B cell (primary cell): ENCODE measurements around the gene SLC22A15. TPM values are rescaled to one million over a fixed set of nuclear protein-coding genes. Genes with fewer than 3 reads are reported as not detected.
A peak's percentile ranks its signal among the peaks of the same experiment; 100 is the strongest.

Source experiments
- ATAC-seq: fragments of 200-7000 bp; cut with Tn5 transposase; one replicate; pipeline ENCODE4 v1.10.0; 2021; ENCODE audit warnings: low read depth, mild to moderate bottlenecking, moderate number of reproducible peaks, moderate library complexity
- CTCF ChIA-PET: fragments of 350-600 bp; sonication (Branson Sonifier 250); formaldehyde crosslinking; loops from one replicate; lab custom pipeline; 2021; ENCODE audit warnings: antibody characterized with exemption, inconsistent platforms; lab: Charles Lee
- POLR2A ChIA-PET: fragments of 350-600 bp; sonication (Branson Sonifier 250); formaldehyde crosslinking; loops from one replicate; lab custom pipeline; 2021; ENCODE audit warnings: antibody characterized with exemption; lab: Charles Lee
- DNase-seq: peaks from one replicate; pipeline ENCODE4 v3.0.0; 2013
- H2AFZ ChIP-seq: 2 replicates; pipeline ENCODE4 v1.6.1; 2012; ENCODE audit warnings: mild to moderate bottlenecking, low read depth, low read length; ENCODE audit not compliant: insufficient read depth, poor library complexity, severe bottlenecking
- H3K27ac ChIP-seq, 2 donors: 1 replicate in 1 of 2; 2 replicates in 1 of 2; pipeline ENCODE4 v1.5.1; 2012 to 2013; ENCODE audit warnings: low read length in 2 of 2, mild to moderate bottlenecking in 2 of 2, moderate library complexity in 1 of 2
- H3K27me3 ChIP-seq, 4 experiments: fragments of 200-600 bp in 1 of 4; sonication (generic) in 1 of 4; replicated peaks in 1 of 4; 1 replicate in 2 of 4; 2 replicates in 2 of 4; pipeline versions ENCODE4 v1.6.1 to v1.7.0; 2013 to 2016; ENCODE audit warnings: low read length in 3 of 4, mild to moderate bottlenecking in 2 of 4, mixed read lengths in 1 of 4, moderate library complexity in 1 of 4; ENCODE audit not compliant: insufficient read depth in 4 of 4, control insufficient read depth in 3 of 4; ENCODE audit errors: control extremely low read depth in 1 of 4
- H3K36me3 ChIP-seq, 2 experiments: replicated peaks in 1 of 2; 1 replicate in 1 of 2; 2 replicates in 1 of 2; pipeline versions ENCODE4 v1.6.1 to v1.7.1; 2013; ENCODE audit warnings: low read length in 1 of 2; ENCODE audit not compliant: insufficient read depth in 2 of 2, control insufficient read depth in 1 of 2; ENCODE audit errors: control extremely low read depth in 1 of 2, extremely low read depth in 1 of 2
- H3K4me1 ChIP-seq, 2 donors: fragments of 200-600 bp in 1 of 2; sonication (generic) in 1 of 2; 1 replicate in 1 of 2; 2 replicates in 1 of 2; pipeline versions ENCODE4 v1.5.1 to v1.6.1; 2013 to 2017; ENCODE audit warnings: low read length in 2 of 2; ENCODE audit not compliant: control insufficient read depth in 2 of 2, insufficient read depth in 2 of 2
- H3K4me2 ChIP-seq: replicated peaks from 2 replicates; pipeline ENCODE3; 2012; ENCODE audit warnings: mild to moderate bottlenecking, low read depth, low read length; ENCODE audit not compliant: poor library complexity, severe bottlenecking
- H3K4me3 ChIP-seq, 5 experiments: fragments of 200-600 bp in 1 of 5; sonication (generic) in 1 of 5; 1 replicate in 3 of 5; 2 replicates in 2 of 5; pipeline versions ENCODE4 v1.5.1 to v1.7.0; 2011 to 2016; ENCODE audit warnings: low read length in 4 of 5, mild to moderate bottlenecking in 4 of 5, low read depth in 2 of 5, control low read depth in 1 of 5, moderate library complexity in 1 of 5; ENCODE audit not compliant: insufficient read depth in 1 of 5; ENCODE audit errors: control extremely low read depth in 1 of 5, extremely low read depth in 1 of 5
- H3K79me2 ChIP-seq: fragments of 200-600 bp; sonication (generic); one replicate; pipeline ENCODE4 v1.6.0; 2016; ENCODE audit warnings: low read length; ENCODE audit not compliant: control insufficient read depth, insufficient read depth
- H3K9ac ChIP-seq: fragments of 200-600 bp; sonication (generic); 2 replicates; pipeline ENCODE4 v1.6.1; 2017; ENCODE audit warnings: mild to moderate bottlenecking, low read length, moderate library complexity
- H3K9me3 ChIP-seq, 3 donors: one replicate each; pipeline versions ENCODE4 v1.6.1 to v1.7.1; 2013; ENCODE audit warnings: low read length in 2 of 3; ENCODE audit not compliant: control insufficient read depth in 2 of 3, insufficient read depth in 1 of 3; ENCODE audit errors: control extremely low read depth in 1 of 3
- H4K20me1 ChIP-seq: 2 replicates; pipeline ENCODE4 v1.6.0; 2012; ENCODE audit warnings: mild to moderate bottlenecking, low read length; ENCODE audit not compliant: insufficient read depth, control insufficient read depth, poor library complexity, severe bottlenecking
- H3K27ac Mint-ChIP-seq: one replicate; pipeline ENCODE4 v1.8.0; 2021; ENCODE audit warnings: mixed read lengths
- H3K27me3 Mint-ChIP-seq: one replicate; pipeline ENCODE4 v1.8.0; 2021; ENCODE audit warnings: mixed read lengths
- H3K4me1 Mint-ChIP-seq: one replicate; pipeline ENCODE4 v1.8.0; 2021; ENCODE audit warnings: mixed read lengths
- H3K4me3 Mint-ChIP-seq: one replicate; pipeline ENCODE4 v1.8.0; 2021; ENCODE audit warnings: mixed read lengths
- H3K9me3 Mint-ChIP-seq: one replicate; pipeline ENCODE4 v1.8.0; 2022; ENCODE audit warnings: mixed read lengths; ENCODE audit not compliant: insufficient read depth
- EZH2 ChIP-seq: IDR thresholded peaks from 2 replicates; pipeline ENCODE4 v1.6.1; 2012; ENCODE audit warnings: borderline replicate concordance, low read depth, mild to moderate bottlenecking, moderate library complexity, low read length; ENCODE audit not compliant: insufficient read depth, poor library complexity, severe bottlenecking
- WGBS: methylation state at CpG from one replicate; pipeline ENCODE4 v1.1.5; 2013; ENCODE audit warnings: missing lambda C conversion rate; ENCODE audit not compliant: insufficient coverage; 5-methylcytosine and 5-hydroxymethylcytosine counted together
- intact Hi-C: fragments of 100-400 bp; cut with micrococcal nuclease; formaldehyde crosslinking; loops from one replicate; pipeline ENCODE4 v1.10.0; 2022
- polyA plus RNA-seq: library from polyadenylated mRNA; depleted of rRNA; stranded (reverse); fragments of >200 nt; gene quantifications from 2 replicates; pipeline ENCODE4 v1.2.3, GENCODE V29; 2012
- total RNA-seq, 2 donors: library from RNA; stranded (reverse); fragments of 120-200 nt in 1 of 2; gene quantifications; 1 replicate in 1 of 2; 2 replicates in 1 of 2; pipeline versions ENCODE4 v1.2.3 to v1.2.4, GENCODE V29; 2013 to 2022
- TF ChIP-seq, protein P1 (sequence below): fragments of 200-600 bp; IDR thresholded peaks from one replicate; pipeline ENCODE4 v1.8.0; 2022; ENCODE audit warnings: antibody characterized with exemption, mild to moderate bottlenecking

Gene SLC22A15
- total and polyA plus RNA-seq, 2 donors (not counting 1 experiment from before 2014, with no cell fraction given), result 3.9 to 7.5 TPM

DNA sequence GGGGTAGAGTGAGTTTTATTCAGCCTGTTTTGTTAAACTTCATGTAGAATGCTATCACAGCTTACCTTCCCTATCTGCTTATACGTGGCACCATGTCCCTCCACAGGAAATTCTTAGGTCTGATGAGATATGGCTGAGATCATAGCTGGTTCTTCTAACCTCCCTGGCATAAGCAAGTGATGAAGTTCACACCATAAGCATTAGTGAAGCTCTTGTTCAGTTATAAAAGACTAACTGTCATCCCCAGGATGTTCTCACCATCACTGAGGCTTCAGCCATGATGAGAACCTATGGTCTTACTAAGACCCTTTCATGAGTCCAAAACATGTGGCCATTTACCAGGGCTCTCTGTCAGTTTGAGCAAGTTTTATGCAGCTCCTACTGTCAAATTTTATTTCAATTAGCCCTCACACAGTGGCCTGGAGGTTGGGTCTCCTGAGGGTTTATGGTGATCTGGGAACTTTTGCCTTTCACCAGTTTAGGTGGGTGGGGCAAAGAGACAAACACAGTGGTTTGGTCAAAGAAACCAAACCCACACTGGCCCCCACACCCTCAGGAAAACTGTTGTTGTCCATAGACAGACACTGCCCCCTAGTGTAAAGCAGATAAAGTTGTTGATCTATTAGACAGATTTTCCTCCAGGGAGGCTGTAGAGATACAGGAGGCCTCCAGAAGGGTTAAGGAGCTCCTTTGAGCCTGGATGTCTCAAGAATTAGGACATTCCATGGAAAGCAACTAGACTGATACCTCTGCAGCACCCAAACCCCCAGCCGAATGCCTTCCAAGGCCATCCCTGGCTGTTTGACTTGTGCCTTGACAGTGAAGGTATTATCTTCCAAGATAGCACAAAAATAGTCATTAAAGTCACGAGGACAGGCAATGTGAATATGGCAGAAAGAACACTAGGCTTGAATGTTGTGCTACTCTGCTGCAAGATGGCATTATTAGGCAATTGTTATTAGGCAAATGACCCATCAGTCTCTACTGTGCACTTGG lies 5.0 kb downstream of the SLC22A15 start:
- TF ChIP-seq, protein P1, sequence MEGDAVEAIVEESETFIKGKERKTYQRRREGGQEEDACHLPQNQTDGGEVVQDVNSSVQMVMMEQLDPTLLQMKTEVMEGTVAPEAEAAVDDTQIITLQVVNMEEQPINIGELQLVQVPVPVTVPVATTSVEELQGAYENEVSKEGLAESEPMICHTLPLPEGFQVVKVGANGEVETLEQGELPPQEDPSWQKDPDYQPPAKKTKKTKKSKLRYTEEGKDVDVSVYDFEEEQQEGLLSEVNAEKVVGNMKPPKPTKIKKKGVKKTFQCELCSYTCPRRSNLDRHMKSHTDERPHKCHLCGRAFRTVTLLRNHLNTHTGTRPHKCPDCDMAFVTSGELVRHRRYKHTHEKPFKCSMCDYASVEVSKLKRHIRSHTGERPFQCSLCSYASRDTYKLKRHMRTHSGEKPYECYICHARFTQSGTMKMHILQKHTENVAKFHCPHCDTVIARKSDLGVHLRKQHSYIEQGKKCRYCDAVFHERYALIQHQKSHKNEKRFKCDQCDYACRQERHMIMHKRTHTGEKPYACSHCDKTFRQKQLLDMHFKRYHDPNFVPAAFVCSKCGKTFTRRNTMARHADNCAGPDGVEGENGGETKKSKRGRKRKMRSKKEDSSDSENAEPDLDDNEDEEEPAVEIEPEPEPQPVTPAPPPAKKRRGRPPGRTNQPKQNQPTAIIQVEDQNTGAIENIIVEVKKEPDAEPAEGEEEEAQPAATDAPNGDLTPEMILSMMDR, result peak; percentile 74
- TF ChIP-seq EZH2, result no peak
- H3K4me1 Mint-ChIP-seq, result peaks cover 16% of the 10 kb centered on the region
- DNase-seq (peak; percentile 53), ATAC-seq (no peak)
- Histone ChIP-seq H3K27ac (no peak overlapping the region), H2AFZ (no peak overlapping the region), H3K27me3 (peaks cover 0 to 4% (median 0%) of the 10 kb centered on the region in 4 experiments), H3K9ac (no peak overlapping the region), H3K9me3 (no peaks in the 10 kb centered on the region), H3K36me3 (no peaks in the 10 kb centered on the region), H3K79me2 (no peaks in the 10 kb centered on the region), H3K4me2 (no peak overlapping the region), H4K20me1 (no peaks in the 10 kb centered on the region), H3K4me1 (peaks cover 4 to 6% of the 10 kb centered on the region in 2 donors), H3K4me3 (no peak overlapping the region)
- no peak overlapping the region for H3K27ac Mint-ChIP-seq
- no peaks in the 10 kb centered on the region for H3K27me3 Mint-ChIP-seq
- H3K9me3 Mint-ChIP-seq, result no peaks in the 10 kb centered on the region
- H3K4me3 Mint-ChIP-seq, result no peak overlapping the region
- intact Hi-C loops, result loop anchor here (1.0 kb wide), 1 partner anchor 264 kb away; no protein-coding TSS in a partner anchor
- ChIA-PET POLR2A (no interaction called here), CTCF (interaction anchor here (0.6 to 3.8 kb wide), 10 partner anchors 11 to 844 kb away, joined by 3 to 59 read pairs (median 8); no protein-coding TSS in a partner anchor)
- 100% methylated on average over 1 of the region's 3 CpGs for WGBS
